Caki2 (cell line): ENCODE results near the gene CASKIN2. TPM values are rescaled to one million over a fixed set of nuclear protein-coding genes. Genes with fewer than 3 reads are reported as not detected.
"Not testable (repeated sequence)": the region's sequence is repeated elsewhere in the genome, so short reads cannot be mapped to it uniquely, and the experiment has no call there.

Experiments used
- DNase-seq: peaks from one replicate; pipeline ENCODE4 v3.0.0-alpha.2; 2015; ENCODE audit warnings: low read depth
- in situ Hi-C: cut with HindIII; loops from 2 replicates; pipeline ENCODE4 v1.10.0; 2016; ENCODE audit warnings: low sequenced_read_pairs, low pct_unique_long_range_greater_than_20kb, mixed read lengths
- total RNA-seq: library from RNA; depleted of rRNA; stranded (reverse); fragments of >200 nt; shearing (Covaris generic); gene quantifications from 2 replicates; pipeline ENCODE4 v1.2.3, GENCODE V29; 2014; ENCODE audit warnings: low replicate concordance; rRNA removed

CASKIN2 gene
- total RNA-seq, 1 experiment from 2014 or later, result 12.9 TPM

DNA sequence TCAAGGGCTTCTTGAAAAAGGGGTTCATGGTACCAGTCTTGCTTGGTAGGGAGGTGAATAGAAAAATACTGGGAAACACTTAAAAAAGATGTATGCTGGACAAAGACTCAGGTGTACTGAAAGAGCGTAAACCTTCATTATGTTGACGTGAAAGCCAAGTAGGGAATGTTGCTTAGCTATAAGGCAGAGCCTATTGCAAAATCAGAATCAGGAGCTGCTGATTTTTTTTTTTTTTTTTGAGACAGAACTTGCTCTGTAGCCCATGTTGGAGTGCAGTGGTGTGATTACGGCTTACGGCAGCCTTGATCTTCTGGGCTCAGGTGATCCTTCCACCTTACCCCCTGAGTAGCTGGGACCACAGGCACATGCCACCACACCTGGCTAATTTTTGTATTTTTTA lies 55.0 kb downstream of the CASKIN2 start:
- DNase-seq, result no peak
- in situ Hi-C loops, result no loop called here

GRCh38 chr17:75459590-75460267 lies 55.6 kb downstream of the CASKIN2 start:
- DNase-seq, result peak; percentile 67
- in situ Hi-C loops, result no loop called here

- no peak for DNase-seq
- in situ Hi-C loops, result no loop called here
Observed at GRCh38 chr17:75459246-75459589, 56.1 kb downstream of the CASKIN2 start.

- no peak for DNase-seq
- in situ Hi-C loops, result no loop called here
Observed at GRCh38 chr17:75457047-75457654, 58.2 kb downstream of the CASKIN2 start.

DNA sequence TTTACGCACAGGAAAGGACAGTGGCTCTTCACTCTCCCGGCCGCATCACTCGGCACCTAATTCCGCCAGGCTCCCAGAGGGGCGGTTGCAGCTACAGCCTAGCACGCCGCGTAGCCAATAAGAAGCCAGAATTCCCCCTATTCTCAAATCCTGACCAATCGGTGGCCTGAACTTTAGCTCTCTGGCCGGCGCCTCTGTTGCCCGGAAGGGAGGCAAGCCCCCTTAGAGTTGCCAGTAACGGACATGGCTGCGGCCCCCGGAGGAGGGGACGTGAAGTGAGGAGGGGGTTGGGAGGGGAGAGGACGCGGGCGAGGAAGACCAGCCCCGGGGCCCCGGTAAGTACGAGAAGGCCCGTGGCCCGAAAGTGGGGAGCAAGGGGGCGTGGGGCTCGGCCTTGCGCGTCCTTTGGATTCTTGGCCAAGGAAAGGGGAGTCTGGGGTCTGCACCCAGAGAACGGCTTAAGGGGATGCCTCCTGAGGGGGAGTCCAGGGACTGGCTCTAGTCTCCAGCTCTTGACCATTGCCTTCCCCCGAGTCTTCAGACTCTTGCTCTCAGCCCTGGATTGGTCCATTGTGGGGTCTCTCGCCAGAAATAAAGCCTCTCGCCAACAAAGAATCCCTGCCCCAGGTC lies 58.8 kb downstream of the CASKIN2 start, which contains the start of gene TMEM94:
TMEM94 (plus strand) TSS at position 219 of the 630 bp plus-strand sequence. CDS start 15,271 bp downstream, outside the sequence.
- in situ Hi-C loops, result no loop called here
- peak; percentile 96 for DNase-seq

DNA sequence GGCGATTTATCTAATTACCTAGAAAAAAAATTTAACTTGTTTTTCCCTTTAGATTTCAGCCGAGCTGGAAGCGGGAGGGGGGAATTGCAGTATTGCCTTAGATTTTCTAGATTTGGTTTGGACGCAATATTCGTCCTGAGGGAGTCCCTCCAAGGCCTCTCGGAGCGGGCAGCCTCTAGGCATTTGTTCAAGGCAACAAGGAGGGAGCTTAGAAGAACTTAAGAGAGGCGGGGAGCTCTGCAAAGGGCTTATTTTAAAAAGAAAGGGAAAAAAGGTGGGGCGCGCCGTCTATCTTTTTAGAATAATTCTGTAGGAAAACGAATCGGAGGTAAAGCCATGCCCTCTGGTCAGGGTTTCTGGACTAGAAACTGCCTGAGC lies 59.3 kb downstream of the CASKIN2 start:
- in situ Hi-C loops, result no loop called here
- DNase-seq, result no peak

GRCh38 chr17:75454672-75455071 lies 60.7 kb downstream of the CASKIN2 start:
- DNase-seq, in situ Hi-C loops: not testable (repeated sequence)

- in situ Hi-C loops, result no loop called here
- DNase-seq, result peak; percentile 92
Observed at GRCh38 chr17:75454193-75454592, 61.1 kb downstream of the CASKIN2 start.

DNA sequence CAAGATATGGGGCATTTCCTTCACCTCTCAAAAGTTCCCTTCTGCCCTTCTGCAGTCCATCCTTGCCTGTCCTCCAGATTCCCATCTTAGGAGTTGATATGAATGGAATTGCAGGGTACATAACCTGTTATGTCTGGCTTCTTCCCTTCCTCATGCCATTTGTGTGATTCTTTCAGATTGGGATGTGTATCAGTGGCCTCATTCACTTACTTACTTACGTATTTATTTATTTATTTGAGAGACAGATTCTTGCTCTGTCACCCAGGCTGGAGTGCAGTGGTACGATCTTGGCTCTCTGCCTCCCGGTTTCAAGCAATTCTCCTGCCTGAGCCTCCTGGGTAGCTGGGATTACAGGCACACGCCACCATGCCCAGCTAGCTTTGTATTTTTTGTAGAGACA lies 65.1 kb downstream of the CASKIN2 start:
- DNase-seq, result no peak

More for the DNA sequence above, 65.1 kb downstream of the CASKIN2 start:
- in situ Hi-C loops, result no loop called here

Other genes starting within 250 kb of the CASKIN2 start
- gene MIF4GD, start 244.3 kb downstream of the CASKIN2 start, total RNA-seq, result 37.8 and 40.0 TPM in 2 replicates
- gene SLC25A19, start 226.1 kb downstream of the CASKIN2 start, total RNA-seq, result 6.3 and 16.5 TPM in 2 replicates
- 113 and 118 TPM in 2 replicates for gene GRB2, start 109.9 kb downstream of the CASKIN2 start, total RNA-seq
- 65.8 and 66.0 TPM in 2 replicates for gene TMEM94, start 58.9 kb downstream of the CASKIN2 start, total RNA-seq
- 53.3 and 78.0 TPM in 2 replicates for gene TSEN54, start 991 bp upstream of the CASKIN2 start, total RNA-seq
- gene LLGL2, start 10.2 kb upstream of the CASKIN2 start, total RNA-seq, result 34.2 and 42.5 TPM in 2 replicates
- 0.34 and 16.6 TPM in 2 replicates for gene MYO15B, start 72.3 kb upstream of the CASKIN2 start, total RNA-seq
- not detected in 2 replicates for gene SMIM5, start 117.9 kb upstream of the CASKIN2 start, total RNA-seq
- 28.6 and 38.9 TPM in 2 replicates for gene RECQL5, start 151.6 kb upstream of the CASKIN2 start, total RNA-seq
- gene SAP30BP, start 151.8 kb upstream of the CASKIN2 start, total RNA-seq, result 96.6 and 104 TPM in 2 replicates
- 8.1 and 12.4 TPM in 2 replicates for gene ITGB4, start 205.9 kb upstream of the CASKIN2 start, total RNA-seq
- 45.8 and 57.3 TPM in 2 replicates for gene GALK1, start 249.7 kb upstream of the CASKIN2 start, total RNA-seq